GM21381 (cell line): ENCODE measurements around the gene ROS1.
A peak's percentile ranks its signal among the peaks of the same experiment; 100 is the strongest.
"Not testable (repeated sequence)": the region's sequence is repeated elsewhere in the genome, so short reads cannot be mapped to it uniquely, and the experiment has no call there.

Experiments used
- ATAC-seq: cut with Tn5 transposase; IDR thresholded peaks from one replicate; pipeline ENCODE4 v1.9.1; 2021; ENCODE audit warnings: mild to moderate bottlenecking, moderate library complexity; ENCODE audit not compliant: unreplicated experiment

Gene ROS1

GRCh38 chr6:117425431-117426153 is at the start of gene ROS1:
Gene ROS1 (minus strand): TSS chr6:117425942. CDS start chr6:117425656, 286 bp downstream.
- no peak for ATAC-seq

GRCh38 chr6:117473401-117473800 is 47.7 kb upstream of the ROS1 start:
- ATAC-seq, result no peak

- ATAC-seq, result no peak
Observed at GRCh38 chr6:117472667-117473066, 46.9 kb upstream of the ROS1 start.

GRCh38 chr6:117469791-117470190 is 44.0 kb upstream of the ROS1 start:
- no peak for ATAC-seq

- no peak for ATAC-seq
Observed at GRCh38 chr6:117469356-117469755, 43.6 kb upstream of the ROS1 start.

GRCh38 chr6:117468527-117468926 is 42.8 kb upstream of the ROS1 start:
- ATAC-seq, result not testable (repeated sequence)

- no peak for ATAC-seq
Observed at GRCh38 chr6:117467876-117468275, 42.1 kb upstream of the ROS1 start.

GRCh38 chr6:117465691-117466090 is 39.9 kb upstream of the ROS1 start:
- ATAC-seq, result no peak

- ATAC-seq, result no peak
Observed at GRCh38 chr6:117464700-117465099, 39.0 kb upstream of the ROS1 start.

GRCh38 chr6:117463762-117464665 is 38.3 kb upstream of the ROS1 start:
- peak; percentile 71 for ATAC-seq

GRCh38 chr6:117459204-117459944 is 33.6 kb upstream of the ROS1 start:
- ATAC-seq, result no peak

GRCh38 chr6:117456998-117457397 is 31.3 kb upstream of the ROS1 start:
- no peak for ATAC-seq

GRCh38 chr6:117456250-117456649 is 30.5 kb upstream of the ROS1 start:
- no peak for ATAC-seq

- ATAC-seq, result no peak
Observed at GRCh38 chr6:117451671-117452070, 25.9 kb upstream of the ROS1 start.

GRCh38 chr6:117449549-117450439 is 24.1 kb upstream of the ROS1 start:
- ATAC-seq, result no peak

GRCh38 chr6:117448732-117449485 is 23.2 kb upstream of the ROS1 start:
- ATAC-seq, result no peak

- ATAC-seq, result no peak
Observed at GRCh38 chr6:117448011-117448410, 22.3 kb upstream of the ROS1 start.

GRCh38 chr6:117446861-117447260 is 21.1 kb upstream of the ROS1 start:
- no peak for ATAC-seq

- ATAC-seq, result no peak
Observed at GRCh38 chr6:117444600-117444999, 18.9 kb upstream of the ROS1 start.

GRCh38 chr6:117442313-117442712 is 16.6 kb upstream of the ROS1 start:
- not testable (repeated sequence) for ATAC-seq
